B cell (primary cell): ENCODE data around the gene PPCS. TPM values are rescaled to one million over a fixed set of nuclear protein-coding genes. Genes with fewer than 3 reads are reported as not detected.
A peak's percentile ranks its signal among the peaks of the same experiment; 100 is the strongest.

Experiments used
- ATAC-seq: fragments of 200-7000 bp; cut with Tn5 transposase; one replicate; pipeline ENCODE4 v1.10.0; 2021; ENCODE audit warnings: low read depth, mild to moderate bottlenecking, moderate number of reproducible peaks, moderate library complexity
- CTCF ChIA-PET: fragments of 350-600 bp; sonication (Branson Sonifier 250); formaldehyde crosslinking; loops from one replicate; lab custom pipeline; 2021; ENCODE audit warnings: antibody characterized with exemption, inconsistent platforms; lab: Charles Lee
- POLR2A ChIA-PET: fragments of 350-600 bp; sonication (Branson Sonifier 250); formaldehyde crosslinking; loops from one replicate; lab custom pipeline; 2021; ENCODE audit warnings: antibody characterized with exemption; lab: Charles Lee
- DNase-seq: peaks from one replicate; pipeline ENCODE4 v3.0.0; 2013
- H2AFZ ChIP-seq: 2 replicates; pipeline ENCODE4 v1.6.1; 2012; ENCODE audit warnings: mild to moderate bottlenecking, low read depth, low read length; ENCODE audit not compliant: insufficient read depth, poor library complexity, severe bottlenecking
- H3K27ac ChIP-seq, 2 donors: 1 replicate in 1 of 2; 2 replicates in 1 of 2; pipeline ENCODE4 v1.5.1; 2012 to 2013; ENCODE audit warnings: low read length in 2 of 2, mild to moderate bottlenecking in 2 of 2, moderate library complexity in 1 of 2
- H3K27me3 ChIP-seq, 4 experiments: fragments of 200-600 bp in 1 of 4; sonication (generic) in 1 of 4; replicated peaks in 1 of 4; 1 replicate in 2 of 4; 2 replicates in 2 of 4; pipeline versions ENCODE4 v1.6.1 to v1.7.0; 2013 to 2016; ENCODE audit warnings: low read length in 3 of 4, mild to moderate bottlenecking in 2 of 4, mixed read lengths in 1 of 4, moderate library complexity in 1 of 4; ENCODE audit not compliant: insufficient read depth in 4 of 4, control insufficient read depth in 3 of 4; ENCODE audit errors: control extremely low read depth in 1 of 4
- H3K36me3 ChIP-seq, 2 experiments: replicated peaks in 1 of 2; 1 replicate in 1 of 2; 2 replicates in 1 of 2; pipeline versions ENCODE4 v1.6.1 to v1.7.1; 2013; ENCODE audit warnings: low read length in 1 of 2; ENCODE audit not compliant: insufficient read depth in 2 of 2, control insufficient read depth in 1 of 2; ENCODE audit errors: control extremely low read depth in 1 of 2, extremely low read depth in 1 of 2
- H3K4me1 ChIP-seq, 2 donors: fragments of 200-600 bp in 1 of 2; sonication (generic) in 1 of 2; 1 replicate in 1 of 2; 2 replicates in 1 of 2; pipeline versions ENCODE4 v1.5.1 to v1.6.1; 2013 to 2017; ENCODE audit warnings: low read length in 2 of 2; ENCODE audit not compliant: control insufficient read depth in 2 of 2, insufficient read depth in 2 of 2
- H3K4me2 ChIP-seq: replicated peaks from 2 replicates; pipeline ENCODE3; 2012; ENCODE audit warnings: mild to moderate bottlenecking, low read depth, low read length; ENCODE audit not compliant: poor library complexity, severe bottlenecking
- H3K4me3 ChIP-seq, 5 experiments: fragments of 200-600 bp in 1 of 5; sonication (generic) in 1 of 5; 1 replicate in 3 of 5; 2 replicates in 2 of 5; pipeline versions ENCODE4 v1.5.1 to v1.7.0; 2011 to 2016; ENCODE audit warnings: low read length in 4 of 5, mild to moderate bottlenecking in 4 of 5, low read depth in 2 of 5, control low read depth in 1 of 5, moderate library complexity in 1 of 5; ENCODE audit not compliant: insufficient read depth in 1 of 5; ENCODE audit errors: control extremely low read depth in 1 of 5, extremely low read depth in 1 of 5
- H3K79me2 ChIP-seq: fragments of 200-600 bp; sonication (generic); one replicate; pipeline ENCODE4 v1.6.0; 2016; ENCODE audit warnings: low read length; ENCODE audit not compliant: control insufficient read depth, insufficient read depth
- H3K9ac ChIP-seq: fragments of 200-600 bp; sonication (generic); 2 replicates; pipeline ENCODE4 v1.6.1; 2017; ENCODE audit warnings: mild to moderate bottlenecking, low read length, moderate library complexity
- H3K9me3 ChIP-seq, 3 donors: one replicate each; pipeline versions ENCODE4 v1.6.1 to v1.7.1; 2013; ENCODE audit warnings: low read length in 2 of 3; ENCODE audit not compliant: control insufficient read depth in 2 of 3, insufficient read depth in 1 of 3; ENCODE audit errors: control extremely low read depth in 1 of 3
- H4K20me1 ChIP-seq: 2 replicates; pipeline ENCODE4 v1.6.0; 2012; ENCODE audit warnings: mild to moderate bottlenecking, low read length; ENCODE audit not compliant: insufficient read depth, control insufficient read depth, poor library complexity, severe bottlenecking
- H3K27ac Mint-ChIP-seq: one replicate; pipeline ENCODE4 v1.8.0; 2021; ENCODE audit warnings: mixed read lengths
- H3K27me3 Mint-ChIP-seq: one replicate; pipeline ENCODE4 v1.8.0; 2021; ENCODE audit warnings: mixed read lengths
- H3K4me1 Mint-ChIP-seq: one replicate; pipeline ENCODE4 v1.8.0; 2021; ENCODE audit warnings: mixed read lengths
- H3K4me3 Mint-ChIP-seq: one replicate; pipeline ENCODE4 v1.8.0; 2021; ENCODE audit warnings: mixed read lengths
- H3K9me3 Mint-ChIP-seq: one replicate; pipeline ENCODE4 v1.8.0; 2022; ENCODE audit warnings: mixed read lengths; ENCODE audit not compliant: insufficient read depth
- CTCF ChIP-seq: fragments of 200-600 bp; IDR thresholded peaks from one replicate; pipeline ENCODE4 v1.8.0; 2022; ENCODE audit warnings: antibody characterized with exemption, mild to moderate bottlenecking
- EZH2 ChIP-seq: IDR thresholded peaks from 2 replicates; pipeline ENCODE4 v1.6.1; 2012; ENCODE audit warnings: borderline replicate concordance, low read depth, mild to moderate bottlenecking, moderate library complexity, low read length; ENCODE audit not compliant: insufficient read depth, poor library complexity, severe bottlenecking
- WGBS: methylation state at CpG from one replicate; pipeline ENCODE4 v1.1.5; 2013; ENCODE audit warnings: missing lambda C conversion rate; ENCODE audit not compliant: insufficient coverage; 5-methylcytosine and 5-hydroxymethylcytosine counted together
- intact Hi-C: fragments of 100-400 bp; cut with micrococcal nuclease; formaldehyde crosslinking; loops from one replicate; pipeline ENCODE4 v1.10.0; 2022
- polyA minus RNA-seq: library from RNA; depleted of rRNA, polyadenylated mRNA; stranded (reverse); fragments of >200 nt; gene quantifications from 2 replicates; pipeline ENCODE4 v1.2.3, GENCODE V29; 2012
- polyA plus RNA-seq: library from polyadenylated mRNA; depleted of rRNA; stranded (reverse); fragments of >200 nt; gene quantifications from 2 replicates; pipeline ENCODE4 v1.2.3, GENCODE V29; 2012
- total RNA-seq, 2 donors: library from RNA; stranded (reverse); fragments of 120-200 nt in 1 of 2; gene quantifications; 1 replicate in 1 of 2; 2 replicates in 1 of 2; pipeline versions ENCODE4 v1.2.3 to v1.2.4, GENCODE V29; 2013 to 2022

Gene PPCS
- total RNA-seq, result 68.2 and 74.9 TPM in 2 replicates
- 88.8 TPM for total RNA-seq (2013)
- 63.1 and 88.4 TPM in 2 replicates for polyA plus RNA-seq
- 41.6 and 54.3 TPM in 2 replicates for polyA minus RNA-seq

- H3K27ac ChIP-seq, result peak within 1 kb of the TSS; percentile 96 to 98
- peaks cover 18 to 21% of the 10 kb centered on the region in 2 donors for H3K4me1 ChIP-seq
- H4K20me1 ChIP-seq, result no peaks in the 10 kb centered on the region
- CTCF ChIA-PET, result no interaction called here
- no peak for TF ChIP-seq EZH2
- no peak for TF ChIP-seq CTCF
- H3K4me1 Mint-ChIP-seq, result peaks cover 40% of the 10 kb centered on the region
- H2AFZ ChIP-seq, result peak within 1 kb of the TSS; percentile 94
- peak; percentile 99 for DNase-seq
- H3K4me2 ChIP-seq, result peak within 1 kb of the TSS; percentile 82
- intact Hi-C loops, result loop anchor here (1.0 to 10.0 kb wide), 7 partner anchors 121 to 1519 kb away; partner anchors contain the start of genes ATP6V0B, B4GALT2, C1orf50 and DPH2
- peak within 1 kb of the TSS; percentile 99 for H3K27ac Mint-ChIP-seq
- no peaks in the 10 kb centered on the region for H3K27me3 Mint-ChIP-seq
- peaks cover 19% of the 10 kb centered on the region for H3K79me2 ChIP-seq
- no peaks in the 10 kb centered on the region for H3K9me3 Mint-ChIP-seq
- peak within 1 kb of the TSS; percentile 89 to 99 (median 95) for H3K4me3 ChIP-seq
- POLR2A ChIA-PET, result interaction anchor here (0.8 to 1.5 kb wide), 2 partner anchors 202 to 226 kb away, joined by 3 to 5 read pairs; partner anchors contain the start of genes PPIH and YBX1
- H3K27me3 ChIP-seq, result no peaks in the 10 kb centered on the region
- WGBS, result under 1% methylated on average over 66 of the region's 66 CpGs
- peak within 1 kb of the TSS; percentile 92 for H3K9ac ChIP-seq
- H3K36me3 ChIP-seq, result peaks cover 0 to 29% of the 10 kb centered on the region in 2 experiments
- H3K9me3 ChIP-seq, result no peaks in the 10 kb centered on the region
- peak within 1 kb of the TSS; percentile 99 for H3K4me3 Mint-ChIP-seq
- ATAC-seq, result peak; percentile 88
These were observed at the start of gene PPCS, which contains the start of gene ZMYND12 for GRCh38 chr1:42456010-42456753. Gene PPCS (plus strand): TSS chr1:42456543. CDS start chr1:42456566, 23 bp downstream. Gene ZMYND12 (minus strand): TSS chr1:42456022. CDS start chr1:42455997, 25 bp downstream.
